H9 (cell line): ENCODE data around the gene LTBP2. TPM values are rescaled to one million over a fixed set of nuclear protein-coding genes. Genes with fewer than 3 reads are reported as not detected.

Experiments
- DNase-seq: peaks from one replicate; pipeline ENCODE4 v3.0.0-alpha.2; 2017
- H2AFZ ChIP-seq: one replicate; pipeline ENCODE4 v1.6.1; 2013; ENCODE audit warnings: mild to moderate bottlenecking, low read length, control low read depth, moderate library complexity
- H2AK5ac ChIP-seq: 2 replicates; pipeline ENCODE4 v1.6.1; 2013; ENCODE audit warnings: low read length, control low read depth, mixed read lengths; ENCODE audit not compliant: insufficient read length
- H2BK120ac ChIP-seq: one replicate; pipeline ENCODE4 v1.6.1; 2013; ENCODE audit warnings: low read depth, mild to moderate bottlenecking, low read length, control low read depth, inconsistent platforms; ENCODE audit not compliant: poor library complexity, severe bottlenecking
- H2BK12ac ChIP-seq: 2 replicates; pipeline ENCODE4 v1.6.1; 2013; ENCODE audit warnings: low read length, control low read depth, mixed read lengths, low read depth; ENCODE audit not compliant: insufficient read length
- H2BK15ac ChIP-seq: 2 replicates; pipeline ENCODE4 v1.6.1; 2013; ENCODE audit warnings: low read depth, low read length, control low read depth
- H2BK20ac ChIP-seq: one replicate; pipeline ENCODE4 v1.6.1; 2013; ENCODE audit warnings: low read depth, mild to moderate bottlenecking, low read length, control low read depth, inconsistent platforms; ENCODE audit not compliant: poor library complexity, severe bottlenecking
- H2BK5ac ChIP-seq: 2 replicates; pipeline ENCODE4 v1.6.1; 2013; ENCODE audit warnings: low read length, control low read depth, mixed read lengths; ENCODE audit not compliant: insufficient read length
- H3K14ac ChIP-seq: 2 replicates; pipeline ENCODE4 v1.6.1; 2013; ENCODE audit warnings: low read length, control low read depth; ENCODE audit not compliant: insufficient read depth
- H3K18ac ChIP-seq: 2 replicates; pipeline ENCODE4 v1.6.1; 2013; ENCODE audit warnings: low read depth, mild to moderate bottlenecking, mixed read lengths, low read length, control low read depth; ENCODE audit not compliant: insufficient read length
- H3K23ac ChIP-seq: 2 replicates; pipeline ENCODE4 v1.6.1; 2013; ENCODE audit warnings: low read length, control low read depth, mixed read lengths, low read depth; ENCODE audit not compliant: insufficient read length
- H3K23me2 ChIP-seq: 2 replicates; pipeline ENCODE4 v1.6.1; 2013; ENCODE audit warnings: low read depth, mild to moderate bottlenecking, mixed read lengths, low read length, control low read depth; ENCODE audit not compliant: insufficient read length, poor library complexity, severe bottlenecking
- H3K27ac ChIP-seq: 2 replicates; pipeline ENCODE4 v1.5.1; 2013; ENCODE audit warnings: low read length, control low read depth, mixed read lengths, low read depth; ENCODE audit not compliant: insufficient read length
- H3K27me3 ChIP-seq: 2 replicates; pipeline ENCODE4 v1.6.1; 2013; ENCODE audit warnings: low read length, control low read depth, inconsistent platforms; ENCODE audit not compliant: insufficient read depth
- H3K4ac ChIP-seq: 2 replicates; pipeline ENCODE4 v1.6.1; 2013; ENCODE audit warnings: low read depth, mild to moderate bottlenecking, control low read depth, inconsistent platforms, low read length, moderate library complexity
- H3K4me1 ChIP-seq: 2 replicates; pipeline ENCODE4 v1.6.1; 2013; ENCODE audit warnings: low read length, control low read depth, inconsistent platforms; ENCODE audit not compliant: insufficient read depth
- H3K4me2 ChIP-seq: 2 replicates; pipeline ENCODE4 v1.6.1; 2013; ENCODE audit warnings: low read length, control low read depth, mixed read lengths; ENCODE audit not compliant: insufficient read length, insufficient read depth
- H3K56ac ChIP-seq: 2 replicates; pipeline ENCODE4 v1.6.1; 2013; ENCODE audit warnings: low read depth, mild to moderate bottlenecking, mixed read lengths, low read length, control low read depth; ENCODE audit not compliant: insufficient read length
- H3K79me1 ChIP-seq: 2 replicates; pipeline ENCODE4 v1.6.1; 2013; ENCODE audit warnings: low read depth, mild to moderate bottlenecking, moderate library complexity, low read length, control low read depth, inconsistent platforms; ENCODE audit not compliant: insufficient read depth, poor library complexity, severe bottlenecking
- H3K79me2 ChIP-seq: 2 replicates; pipeline ENCODE4 v1.6.1; 2013; ENCODE audit warnings: low read length, control low read depth, inconsistent platforms; ENCODE audit not compliant: insufficient read depth
- H3K9ac ChIP-seq: 2 replicates; pipeline ENCODE4 v1.6.1; 2013; ENCODE audit warnings: low read length, control low read depth, mixed read lengths; ENCODE audit not compliant: insufficient read length; ENCODE audit errors: extremely low read depth
- H3K9me3 ChIP-seq: one replicate; pipeline ENCODE4 v1.6.1; 2013; ENCODE audit warnings: low read depth, low read length, inconsistent platforms; ENCODE audit not compliant: control insufficient read depth
- H3T11ph ChIP-seq: one replicate; pipeline ENCODE4 v1.6.1; 2013; ENCODE audit warnings: mild to moderate bottlenecking, low read length, control low read depth, inconsistent platforms
- H4K20me1 ChIP-seq: one replicate; pipeline ENCODE4 v1.6.1; 2013; ENCODE audit not compliant: control insufficient read depth, insufficient read length, insufficient read depth
- H4K5ac ChIP-seq: 2 replicates; pipeline ENCODE4 v1.6.1; 2013; ENCODE audit warnings: low read depth, mild to moderate bottlenecking, mixed read lengths, low read length, control low read depth; ENCODE audit not compliant: insufficient read length
- H4K8ac ChIP-seq: replicated peaks from 2 replicates; pipeline ENCODE4 v1.6.1; 2013; ENCODE audit warnings: low read length, control low read depth, mixed read lengths, low read depth; ENCODE audit not compliant: insufficient read length
- H4K91ac ChIP-seq: 2 replicates; pipeline ENCODE4 v1.6.1; 2013; ENCODE audit warnings: low read depth, mild to moderate bottlenecking, moderate library complexity, mixed read lengths, low read length, control low read depth; ENCODE audit not compliant: insufficient read length
- H3K27ac Mint-ChIP-seq, 3 experiments: 2 replicates in 2 of 3; 3 replicates in 1 of 3; pipeline ENCODE4 v1.8.0; 2020 to 2021; ENCODE audit warnings: mixed read lengths in 3 of 3, mild to moderate bottlenecking in 1 of 3, moderate library complexity in 1 of 3
- H3K27me3 Mint-ChIP-seq: 2 replicates; pipeline ENCODE4 v1.8.0; 2021; ENCODE audit warnings: low read depth, mild to moderate bottlenecking, moderate library complexity, mixed read lengths
- H3K36me3 Mint-ChIP-seq, 3 experiments: 2 replicates in 2 of 3; 3 replicates in 1 of 3; pipeline ENCODE4 v1.8.0; 2020 to 2021; ENCODE audit warnings: low read depth in 3 of 3, mixed read lengths in 3 of 3; ENCODE audit not compliant: insufficient read depth in 1 of 3
- H3K4me1 Mint-ChIP-seq, 2 experiments: 2 replicates each; pipeline ENCODE4 v1.8.0; 2020; ENCODE audit warnings: mixed read lengths in 2 of 2
- H3K4me3 Mint-ChIP-seq, 2 experiments: 2 replicates in 1 of 2; 3 replicates in 1 of 2; pipeline ENCODE4 v1.8.0; 2020 to 2021; ENCODE audit warnings: mild to moderate bottlenecking in 2 of 2, mixed read lengths in 2 of 2, moderate library complexity in 1 of 2
- H3K9me3 Mint-ChIP-seq, 2 experiments: 2 replicates in 1 of 2; 3 replicates in 1 of 2; pipeline ENCODE4 v1.8.0; 2020; ENCODE audit warnings: mild to moderate bottlenecking in 2 of 2, mixed read lengths in 2 of 2, moderate library complexity in 1 of 2
- WGBS: extraction: QIAGEN DNeasy Blood & Tissue Kit; methylation state at CpG from one replicate; pipeline ENCODE4 v1.1.7; 2013; ENCODE audit warnings: missing lambda C conversion rate, low lambda C conversion rate, mixed read lengths; ENCODE audit not compliant: insufficient read length; ENCODE audit errors: extremely low coverage; 5-methylcytosine and 5-hydroxymethylcytosine counted together
- total RNA-seq: library from RNA; stranded (reverse); gene quantifications from 2 replicates; pipeline ENCODE4 v1.2.1, GENCODE V29; 2021
- TF ChIP-seq, protein P1 (sequence below): fragments of 200-600 bp; sonication (generic); conservative IDR thresholded peaks from 3 replicates; pipeline ENCODE4 v1.8.0; 2021; ENCODE audit warnings: antibody characterized with exemption, mild to moderate bottlenecking

LTBP2 gene
- total RNA-seq, 1 experiment from 2014 or later = 0.77 TPM

DNA sequence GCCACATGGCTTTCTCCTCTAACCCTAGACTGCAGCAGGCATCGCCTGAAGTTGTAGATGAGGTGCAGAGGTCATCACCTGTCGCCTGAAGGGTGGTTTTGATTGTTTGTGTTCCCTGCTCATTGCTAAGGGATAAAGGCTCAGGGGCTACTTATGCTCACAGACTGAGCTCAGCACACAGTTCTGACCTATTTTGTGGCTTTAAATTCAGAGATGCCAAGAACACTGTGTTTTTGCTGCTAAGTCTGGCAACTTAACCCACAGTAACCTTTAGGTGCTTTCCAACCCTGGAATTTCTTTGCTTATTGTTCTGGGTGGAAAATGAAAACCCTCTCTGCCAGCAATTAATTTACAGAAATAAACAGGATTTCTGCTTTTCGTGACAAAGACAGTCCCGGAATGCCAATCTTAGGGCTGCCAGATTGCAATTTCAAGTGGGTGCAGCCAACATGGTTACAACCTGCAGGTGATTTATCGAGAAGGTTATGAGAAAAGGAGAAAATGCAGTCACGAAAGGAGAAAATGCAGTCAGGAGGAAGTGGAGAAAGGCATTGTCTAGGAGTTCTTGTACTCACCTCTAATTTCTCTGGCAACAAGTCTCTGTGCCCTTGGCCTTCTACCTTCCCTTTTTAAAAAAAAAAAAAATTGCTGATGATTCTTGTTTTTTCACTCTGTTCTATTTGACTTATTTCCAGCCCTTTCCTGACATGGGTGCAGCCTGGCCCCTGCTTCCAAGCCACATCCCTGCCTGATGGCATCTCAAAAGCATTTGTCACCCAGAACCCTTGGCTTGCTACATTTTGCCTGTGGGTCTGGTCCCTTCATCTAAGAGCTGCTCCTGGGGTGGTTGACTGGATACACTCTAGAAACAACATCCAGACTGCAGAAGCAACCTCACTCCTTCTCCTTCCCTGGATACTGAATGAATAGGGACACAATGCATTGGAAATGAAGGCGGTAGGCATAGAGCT is 142.2 kb downstream of the LTBP2 start:
- Histone ChIP-seq H3K27ac (no peak overlapping the region), H2BK15ac (no peak overlapping the region), H3K4me2 (no peak overlapping the region), H3K18ac (no peak overlapping the region), H2BK12ac (no peak overlapping the region), H3K14ac (no peak overlapping the region), H3K27me3 (no peaks in the 10 kb centered on the region), H3K79me1 (no peaks in the 10 kb centered on the region), H4K20me1 (no peaks in the 10 kb centered on the region), H4K8ac (no peak overlapping the region), H4K91ac (no peak overlapping the region), H3K4ac (no peak overlapping the region), H2BK20ac (no peak overlapping the region), H2BK120ac (no peak overlapping the region), H3K56ac (no peak overlapping the region), H2AFZ (no peak overlapping the region), H2BK5ac (no peak overlapping the region), H3K79me2 (no peaks in the 10 kb centered on the region), H3K4me1 (no peaks in the 10 kb centered on the region), H3K23me2 (no peaks in the 10 kb centered on the region), H3K9me3 (no peaks in the 10 kb centered on the region), H3K23ac (no peak overlapping the region), H3T11ph (no peak overlapping the region), H4K5ac (no peak overlapping the region), H2AK5ac (no peak overlapping the region), H3K9ac (no peak overlapping the region)
- H3K27ac Mint-ChIP-seq = peak overlapping the region in 1 of 3 experiments; percentile 3; a peak in 1 of 7 replicates
- H3K27me3 Mint-ChIP-seq = no peaks in the 10 kb centered on the region
- peaks cover 3 to 28% (median 16%) of the 10 kb centered on the region in 3 experiments; a peak in 6 of 7 replicates for H3K36me3 Mint-ChIP-seq
- H3K4me3 Mint-ChIP-seq = no peak overlapping the region
- no peak for DNase-seq
- no CpG with 5 or more reads among the region's 7 CpGs for WGBS
- TF ChIP-seq, protein P1, sequence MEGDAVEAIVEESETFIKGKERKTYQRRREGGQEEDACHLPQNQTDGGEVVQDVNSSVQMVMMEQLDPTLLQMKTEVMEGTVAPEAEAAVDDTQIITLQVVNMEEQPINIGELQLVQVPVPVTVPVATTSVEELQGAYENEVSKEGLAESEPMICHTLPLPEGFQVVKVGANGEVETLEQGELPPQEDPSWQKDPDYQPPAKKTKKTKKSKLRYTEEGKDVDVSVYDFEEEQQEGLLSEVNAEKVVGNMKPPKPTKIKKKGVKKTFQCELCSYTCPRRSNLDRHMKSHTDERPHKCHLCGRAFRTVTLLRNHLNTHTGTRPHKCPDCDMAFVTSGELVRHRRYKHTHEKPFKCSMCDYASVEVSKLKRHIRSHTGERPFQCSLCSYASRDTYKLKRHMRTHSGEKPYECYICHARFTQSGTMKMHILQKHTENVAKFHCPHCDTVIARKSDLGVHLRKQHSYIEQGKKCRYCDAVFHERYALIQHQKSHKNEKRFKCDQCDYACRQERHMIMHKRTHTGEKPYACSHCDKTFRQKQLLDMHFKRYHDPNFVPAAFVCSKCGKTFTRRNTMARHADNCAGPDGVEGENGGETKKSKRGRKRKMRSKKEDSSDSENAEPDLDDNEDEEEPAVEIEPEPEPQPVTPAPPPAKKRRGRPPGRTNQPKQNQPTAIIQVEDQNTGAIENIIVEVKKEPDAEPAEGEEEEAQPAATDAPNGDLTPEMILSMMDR = no peak
- peaks cover 2 to 14% of the 10 kb centered on the region in 2 experiments for H3K4me1 Mint-ChIP-seq
- H3K9me3 Mint-ChIP-seq = no peaks in the 10 kb centered on the region
